Choroid plexus epithelial cell (primary cell): Measurements from ENCODE around the gene TMEM156.
A peak's percentile ranks its signal among the peaks of the same experiment; 100 is the strongest.

Experiments
- DNase-seq: peaks from one replicate; pipeline ENCODE4 v3.0.0-alpha.2; 2010; ENCODE audit warnings: low read depth
- H3K4me3 ChIP-seq: 2 replicates; pipeline ENCODE4 v1.5.1; 2011; ENCODE audit warnings: low read depth, mild to moderate bottlenecking, control low read depth, low read length, moderate library complexity
- TF ChIP-seq, protein P1 (sequence below): conservative IDR thresholded peaks from 2 replicates; pipeline ENCODE4 v1.5.1; 2011; ENCODE audit warnings: low read depth, mild to moderate bottlenecking, control low read depth, inconsistent platforms, low read length, moderate library complexity

TMEM156 gene

GRCh38 chr4:39032218-39033085 lies at the start of gene TMEM156:
Gene TMEM156 (minus strand): TSS chr4:39032409. CDS start chr4:39032313, 96 bp downstream.
- peak within 1 kb of the TSS; percentile 48 for H3K4me3 ChIP-seq
- TF ChIP-seq, protein P1, sequence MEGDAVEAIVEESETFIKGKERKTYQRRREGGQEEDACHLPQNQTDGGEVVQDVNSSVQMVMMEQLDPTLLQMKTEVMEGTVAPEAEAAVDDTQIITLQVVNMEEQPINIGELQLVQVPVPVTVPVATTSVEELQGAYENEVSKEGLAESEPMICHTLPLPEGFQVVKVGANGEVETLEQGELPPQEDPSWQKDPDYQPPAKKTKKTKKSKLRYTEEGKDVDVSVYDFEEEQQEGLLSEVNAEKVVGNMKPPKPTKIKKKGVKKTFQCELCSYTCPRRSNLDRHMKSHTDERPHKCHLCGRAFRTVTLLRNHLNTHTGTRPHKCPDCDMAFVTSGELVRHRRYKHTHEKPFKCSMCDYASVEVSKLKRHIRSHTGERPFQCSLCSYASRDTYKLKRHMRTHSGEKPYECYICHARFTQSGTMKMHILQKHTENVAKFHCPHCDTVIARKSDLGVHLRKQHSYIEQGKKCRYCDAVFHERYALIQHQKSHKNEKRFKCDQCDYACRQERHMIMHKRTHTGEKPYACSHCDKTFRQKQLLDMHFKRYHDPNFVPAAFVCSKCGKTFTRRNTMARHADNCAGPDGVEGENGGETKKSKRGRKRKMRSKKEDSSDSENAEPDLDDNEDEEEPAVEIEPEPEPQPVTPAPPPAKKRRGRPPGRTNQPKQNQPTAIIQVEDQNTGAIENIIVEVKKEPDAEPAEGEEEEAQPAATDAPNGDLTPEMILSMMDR = no peak
- peak; percentile 72 for DNase-seq

GRCh38 chr4:39078829-39079228 lies 46.6 kb upstream of the TMEM156 start:
- DNase-seq = no peak
- TF ChIP-seq, protein P1 = no peak
- no peak overlapping the region for H3K4me3 ChIP-seq

DNA sequence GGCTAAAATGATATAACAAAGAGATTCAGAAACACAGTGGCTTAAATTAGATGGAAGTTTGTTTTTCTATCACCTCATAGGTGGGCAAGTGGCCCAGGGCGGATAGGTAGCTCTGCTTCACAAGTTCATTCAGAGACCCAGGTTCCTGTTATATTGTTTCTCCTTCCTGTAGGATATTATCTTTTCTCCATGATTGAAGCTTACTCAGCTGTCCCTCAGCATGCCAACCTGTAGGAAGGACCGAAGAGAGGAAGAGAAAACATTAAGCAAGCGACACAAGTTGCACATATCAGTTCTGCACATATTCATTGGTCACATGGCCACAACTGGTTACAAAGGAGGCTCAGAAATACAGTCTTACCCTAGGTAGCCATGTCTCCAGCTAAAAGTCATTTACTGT lies 36.7 kb upstream of the TMEM156 start:
- TF ChIP-seq, protein P1 = no peak
- H3K4me3 ChIP-seq = no peak overlapping the region
- DNase-seq = no peak

- TF ChIP-seq, protein P1 = no peak
- peak; percentile 27 for DNase-seq
Measured at GRCh38 chr4:39067451-39067850, 35.2 kb upstream of the TMEM156 start.

GRCh38 chr4:39067031-39067430 lies 34.8 kb upstream of the TMEM156 start:
- DNase-seq = no peak
- no peak overlapping the region for H3K4me3 ChIP-seq
- TF ChIP-seq, protein P1 = no peak

More at GRCh38 chr4:39067451-39067850, 35.2 kb upstream of the TMEM156 start:
- no peak overlapping the region for H3K4me3 ChIP-seq

- peak; percentile 66 for DNase-seq
- TF ChIP-seq, protein P1 = no peak
Measured at GRCh38 chr4:39066371-39066770, 34.2 kb upstream of the TMEM156 start.

GRCh38 chr4:39063430-39063829 lies 31.2 kb upstream of the TMEM156 start:
- TF ChIP-seq, protein P1 = no peak
- no peak for DNase-seq
- no peak overlapping the region for H3K4me3 ChIP-seq

More at GRCh38 chr4:39066371-39066770, 34.2 kb upstream of the TMEM156 start:
- no peak overlapping the region for H3K4me3 ChIP-seq
